22Rv1 (cell line): ENCODE results near the gene CRK.
"Not testable (repeated sequence)": the region's sequence is repeated elsewhere in the genome, so short reads cannot be mapped to it uniquely, and the experiment has no call there.

ENCODE experiments used
- H3K27ac ChIP-seq: fragments of 450-650 bp; 2 replicates; pipeline ENCODE4 v1.5.1; 2017
- ZFX ChIP-seq: fragments of 450-650 bp; IDR thresholded peaks from 2 replicates; pipeline ENCODE4 v1.6.1; 2017; ENCODE audit warnings: antibody characterized with exemption, borderline replicate concordance
- TF ChIP-seq, protein P1 (sequence below): fragments of 450-650 bp; IDR thresholded peaks from 2 replicates; pipeline ENCODE4 v1.5.1; 2017; ENCODE audit warnings: mild to moderate bottlenecking

CRK gene

DNA sequence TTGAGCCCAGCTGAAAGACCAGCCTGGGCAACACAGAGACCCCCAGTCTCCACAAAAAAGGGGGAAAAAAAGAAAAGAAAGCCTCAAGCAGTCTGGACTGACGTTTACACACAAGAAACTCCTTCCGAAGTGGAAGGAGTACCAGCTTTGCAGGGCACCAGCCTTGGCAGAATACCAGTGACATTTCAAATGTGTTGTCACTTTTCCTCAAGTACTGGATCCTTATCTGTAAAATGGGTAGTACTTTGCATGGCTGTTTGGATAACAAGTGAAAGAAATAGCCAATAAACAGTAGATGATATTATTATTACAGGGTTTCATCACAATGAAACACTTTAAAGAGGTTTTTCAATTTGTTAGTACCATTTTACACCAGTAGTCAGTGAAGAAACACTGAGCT is 70.2 kb downstream of the CRK start:
- TF ChIP-seq ZFX = no peak
- TF ChIP-seq, protein P1, sequence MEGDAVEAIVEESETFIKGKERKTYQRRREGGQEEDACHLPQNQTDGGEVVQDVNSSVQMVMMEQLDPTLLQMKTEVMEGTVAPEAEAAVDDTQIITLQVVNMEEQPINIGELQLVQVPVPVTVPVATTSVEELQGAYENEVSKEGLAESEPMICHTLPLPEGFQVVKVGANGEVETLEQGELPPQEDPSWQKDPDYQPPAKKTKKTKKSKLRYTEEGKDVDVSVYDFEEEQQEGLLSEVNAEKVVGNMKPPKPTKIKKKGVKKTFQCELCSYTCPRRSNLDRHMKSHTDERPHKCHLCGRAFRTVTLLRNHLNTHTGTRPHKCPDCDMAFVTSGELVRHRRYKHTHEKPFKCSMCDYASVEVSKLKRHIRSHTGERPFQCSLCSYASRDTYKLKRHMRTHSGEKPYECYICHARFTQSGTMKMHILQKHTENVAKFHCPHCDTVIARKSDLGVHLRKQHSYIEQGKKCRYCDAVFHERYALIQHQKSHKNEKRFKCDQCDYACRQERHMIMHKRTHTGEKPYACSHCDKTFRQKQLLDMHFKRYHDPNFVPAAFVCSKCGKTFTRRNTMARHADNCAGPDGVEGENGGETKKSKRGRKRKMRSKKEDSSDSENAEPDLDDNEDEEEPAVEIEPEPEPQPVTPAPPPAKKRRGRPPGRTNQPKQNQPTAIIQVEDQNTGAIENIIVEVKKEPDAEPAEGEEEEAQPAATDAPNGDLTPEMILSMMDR = no peak
- H3K27ac ChIP-seq = no peak overlapping the region; the same call in 1 of the 2 replicates

DNA sequence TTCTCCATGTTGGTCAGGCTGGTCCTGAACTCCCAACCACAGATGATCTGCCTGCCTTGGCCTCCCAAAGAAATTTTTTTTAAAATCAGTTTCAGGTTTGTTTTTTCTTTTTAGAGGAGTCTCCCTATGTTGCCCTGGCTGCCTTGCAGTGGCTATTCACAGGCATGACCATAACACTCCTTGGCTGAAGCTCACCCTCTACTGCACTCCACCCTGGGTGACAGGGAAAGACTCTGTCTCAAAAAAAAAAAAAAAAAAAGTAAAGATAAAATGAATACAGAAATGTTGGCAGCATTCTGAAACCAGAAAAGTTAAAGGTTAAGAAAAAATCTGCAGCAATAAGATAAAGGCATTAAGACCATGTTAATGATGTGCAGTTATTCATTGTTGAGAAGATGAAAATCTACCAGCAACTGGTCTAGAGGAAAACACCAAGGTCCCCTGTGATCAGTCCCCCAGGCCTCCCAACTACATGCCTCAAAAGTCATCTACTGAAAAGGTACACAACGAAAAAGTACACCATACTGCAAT is 71.1 kb downstream of the CRK start:
- no peak overlapping the region; the same call in 1 of the 2 replicates for H3K27ac ChIP-seq
- TF ChIP-seq, protein P1 = no peak
- TF ChIP-seq ZFX = no peak

DNA sequence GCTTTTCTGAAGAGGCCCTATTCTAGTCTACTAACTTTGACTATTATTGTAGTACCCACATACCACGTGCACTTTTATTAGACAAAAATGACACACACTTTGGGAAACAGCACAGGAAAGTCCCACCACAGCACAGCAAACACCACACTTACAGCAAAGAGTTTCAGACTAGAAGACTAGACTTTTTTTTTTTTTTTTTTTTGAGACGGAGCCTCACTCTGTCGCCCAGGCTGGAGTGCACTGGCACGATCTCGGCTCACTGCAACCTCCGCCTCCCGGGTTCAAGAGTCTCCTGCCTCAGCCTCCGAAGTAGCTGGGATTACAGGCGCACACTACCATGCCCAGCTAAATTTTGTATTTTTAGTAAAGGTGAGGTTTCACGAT is 76.1 kb downstream of the CRK start:
- no peak overlapping the region for H3K27ac ChIP-seq
- TF ChIP-seq, protein P1 = no peak
- TF ChIP-seq ZFX = no peak

DNA sequence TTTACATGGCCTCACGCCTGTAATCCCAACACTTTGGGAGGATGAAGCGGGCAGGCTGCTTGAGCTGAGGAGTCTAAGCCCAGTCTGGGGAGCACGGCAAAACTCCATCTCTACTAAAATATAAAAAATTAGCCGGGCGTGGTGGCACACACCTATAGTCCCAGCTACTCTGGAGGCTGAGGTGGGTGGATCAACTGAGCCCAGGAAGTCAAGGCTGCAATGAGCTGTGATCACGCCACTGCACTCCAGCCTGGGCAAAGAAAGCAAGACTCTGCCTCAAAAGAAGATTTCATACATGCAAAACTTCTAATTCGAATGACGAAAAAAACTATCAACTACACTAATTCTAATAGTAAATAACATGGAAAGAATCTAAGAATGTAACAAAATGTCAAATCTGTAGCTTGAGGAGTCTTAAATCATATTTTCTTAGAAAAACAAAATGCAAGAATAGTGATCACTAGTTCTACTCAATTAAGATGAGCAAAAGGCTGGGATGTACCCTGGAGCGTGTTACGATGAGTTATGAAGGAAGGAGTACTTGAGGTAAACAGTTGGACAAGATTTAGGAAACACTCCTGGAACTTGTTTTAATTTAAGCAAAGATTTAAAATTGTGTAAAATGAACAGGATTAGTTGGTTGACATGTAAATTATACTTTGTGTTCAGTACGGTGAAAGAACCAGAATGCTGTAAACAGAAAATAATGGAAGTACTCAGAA is 76.7 kb downstream of the CRK start:
- H3K27ac ChIP-seq = no peak overlapping the region

GRCh38 chr17:1378476-1378860 is 77.6 kb downstream of the CRK start:
- not testable (repeated sequence) for H3K27ac ChIP-seq

More for the DNA sequence above, 76.7 kb downstream of the CRK start:
- TF ChIP-seq, protein P1 = no peak
- TF ChIP-seq ZFX = no peak

GRCh38 chr17:1377334-1377733 is 78.7 kb downstream of the CRK start:
- TF ChIP-seq, protein P1 = no peak
- H3K27ac ChIP-seq = peak overlapping the region; percentile 16; the same call in 1 of the 2 replicates

DNA sequence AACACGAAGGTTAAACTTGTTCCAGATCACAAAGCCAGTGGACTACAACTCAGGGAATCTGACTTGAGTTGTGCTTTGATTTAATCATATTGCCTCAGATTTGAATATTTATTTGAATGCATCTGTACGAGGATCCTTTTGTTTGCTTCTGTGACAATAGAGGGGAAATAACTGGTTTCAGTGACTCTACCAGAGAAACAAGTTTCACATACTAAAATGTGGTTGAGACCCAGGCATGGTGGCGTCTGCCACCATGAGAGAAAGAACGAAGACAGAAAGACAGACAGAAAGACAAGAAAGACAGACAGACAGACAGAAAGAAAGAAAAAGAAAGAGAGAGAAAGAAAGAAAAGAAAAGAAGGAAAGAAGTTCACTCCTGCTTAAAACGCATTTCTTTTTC is 80.0 kb downstream of the CRK start:
- TF ChIP-seq, protein P1 = no peak
- TF ChIP-seq ZFX = no peak
- peak overlapping the region; percentile 16; the same call in 1 of the 2 replicates for H3K27ac ChIP-seq

DNA sequence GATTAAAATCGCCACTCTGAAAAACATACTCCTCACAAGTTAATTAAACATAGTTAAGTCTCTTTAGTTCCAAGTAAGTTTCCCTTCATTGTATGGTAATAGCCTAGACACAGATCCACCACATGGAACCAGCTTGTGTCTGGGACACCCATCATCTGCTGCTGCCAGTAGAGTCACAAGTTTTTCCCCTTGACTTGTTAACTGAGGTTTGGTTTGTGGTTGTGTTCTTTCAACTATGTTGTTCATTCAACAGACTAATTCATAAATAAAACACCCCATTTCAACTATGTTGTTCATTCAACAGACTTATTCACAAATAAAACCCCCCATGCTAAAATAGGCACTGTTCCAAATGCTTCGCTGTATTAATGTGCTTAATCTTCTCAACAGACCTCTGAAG is 80.4 kb downstream of the CRK start:
- no peak overlapping the region; the same call in 1 of the 2 replicates for H3K27ac ChIP-seq
- TF ChIP-seq ZFX = no peak
- TF ChIP-seq, protein P1 = no peak
